SIG-M5 treated with dmso at 0.1 percent for 504 hours (cell line): ENCODE results near the gene UNC13D.

Experiments used
- DNase-seq: peaks from one replicate; lab custom pipeline; 2025; ENCODE audit not compliant: unreplicated experiment; lab: John Stamatoyannopoulos, UW

Gene UNC13D

DNA sequence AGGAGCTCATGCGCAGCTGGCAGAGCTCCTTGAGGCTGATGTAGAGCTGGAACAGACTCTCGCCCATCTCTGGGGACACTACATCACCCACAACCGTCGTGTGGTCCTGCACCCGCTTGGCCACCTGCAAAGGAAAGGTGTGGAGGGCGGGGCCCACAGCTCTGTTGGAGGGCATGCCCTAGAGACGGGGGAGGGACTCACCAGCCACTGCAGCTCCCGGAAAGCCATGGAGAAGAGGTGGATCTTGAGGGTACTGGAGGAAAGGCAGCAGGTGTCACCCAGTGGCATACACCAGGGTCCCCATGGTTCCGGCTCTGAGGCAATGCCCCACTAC, 8.6 kb downstream of the UNC13D start:
- no peak for DNase-seq

DNA sequence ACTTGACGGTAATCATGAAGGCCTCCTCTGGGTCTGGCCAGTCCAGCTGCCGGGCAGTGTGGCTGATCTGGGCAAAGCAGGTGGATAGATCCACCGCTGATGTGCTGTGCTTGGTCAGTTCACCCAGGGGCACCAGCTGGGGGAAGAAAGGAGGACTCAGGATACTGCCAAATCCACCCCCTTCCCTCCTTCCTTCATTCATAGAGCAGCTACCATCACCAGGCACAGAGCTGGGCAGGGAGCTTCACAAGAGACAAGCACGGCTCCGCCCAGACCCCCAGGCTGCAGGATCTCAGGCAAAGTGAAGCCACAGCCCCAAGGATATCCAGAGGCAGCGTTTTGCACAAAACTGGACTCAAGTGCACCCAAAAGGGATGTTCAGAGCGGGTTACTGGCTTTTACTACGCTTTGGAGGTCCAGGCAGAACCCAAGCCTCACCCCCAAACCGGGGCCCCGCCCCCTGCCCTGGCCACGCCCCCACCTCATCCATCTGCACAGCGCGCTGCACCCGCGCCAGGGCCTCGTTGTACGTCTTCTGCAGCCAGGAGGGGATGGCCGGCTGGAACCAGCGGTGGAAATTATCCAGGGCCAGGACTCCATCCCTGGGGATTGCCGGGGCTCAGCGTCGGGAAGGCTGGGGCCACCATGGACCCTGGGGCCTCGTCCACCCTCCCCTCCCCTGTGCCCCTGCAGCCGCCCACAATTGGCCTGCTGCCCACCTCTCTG, 9.1 kb downstream of the UNC13D start:
- no peak for DNase-seq

DNA sequence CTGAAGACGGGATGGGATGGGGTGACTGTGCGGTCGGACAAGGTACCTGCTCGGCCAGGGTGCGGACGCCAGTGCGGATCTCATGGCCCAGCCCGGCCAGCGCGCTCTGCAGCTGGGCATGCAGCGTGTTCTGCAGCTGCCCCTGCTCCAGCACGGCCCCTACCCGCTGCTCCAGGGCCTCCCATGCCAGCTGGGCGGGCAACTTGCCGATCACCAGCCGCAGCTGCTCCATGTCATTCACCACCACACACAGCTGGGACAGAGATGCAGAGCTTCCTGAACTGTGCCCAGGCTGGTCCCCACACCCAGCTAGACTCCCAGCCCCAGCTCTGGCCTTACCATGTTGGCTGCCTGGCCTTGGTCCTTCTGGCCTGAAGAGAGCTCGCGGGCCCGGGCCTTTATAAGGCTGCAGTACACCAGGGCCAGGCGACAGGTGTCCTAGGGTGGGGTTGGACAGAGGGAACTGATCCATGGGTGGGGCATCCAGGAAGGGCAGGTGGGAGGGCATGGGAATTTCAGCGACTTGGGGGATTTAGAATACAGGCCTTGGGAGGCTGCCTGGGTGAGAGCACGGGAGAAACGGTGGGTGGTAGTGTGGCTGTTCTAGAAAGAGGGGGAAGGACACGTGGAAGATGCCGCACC, 9.8 kb downstream of the UNC13D start:
- DNase-seq: no peak

DNA sequence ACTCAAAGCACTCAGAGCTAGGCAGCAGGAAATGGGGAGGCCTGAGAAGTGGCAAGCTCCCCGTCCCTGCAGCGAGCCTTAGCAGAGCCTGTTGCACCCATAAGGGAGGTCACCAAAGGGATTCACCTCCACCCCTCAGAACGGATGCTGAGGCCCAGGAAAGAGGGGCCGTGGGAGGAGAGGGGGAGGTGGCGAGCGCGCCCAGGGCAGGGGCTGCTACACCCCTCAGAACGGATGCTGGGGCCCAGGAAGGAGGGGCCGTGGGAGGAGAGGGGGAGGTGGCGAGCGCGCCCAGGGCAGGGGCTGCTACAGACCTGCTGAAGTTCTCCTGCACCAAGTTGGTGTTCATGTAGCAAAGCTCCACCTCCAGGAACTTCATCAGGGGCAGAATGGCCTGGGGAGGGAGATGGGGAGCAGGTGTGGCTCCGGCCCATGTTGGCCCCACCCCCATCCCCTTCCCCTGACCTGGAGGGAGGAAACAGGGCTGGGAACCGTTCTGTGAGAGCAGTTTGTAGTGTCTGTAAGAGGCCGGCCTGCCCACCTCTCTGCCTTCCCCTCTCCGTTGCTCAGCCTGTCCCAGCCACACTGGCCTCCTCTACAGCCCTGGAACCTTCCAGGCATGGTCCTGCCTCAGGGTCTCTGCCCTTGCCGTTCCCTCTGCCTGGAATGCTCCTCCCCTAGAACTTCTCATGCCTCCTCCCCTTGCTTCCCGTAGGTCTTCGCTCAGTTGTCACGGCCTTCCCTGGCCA, 11.4 kb downstream of the UNC13D start:
- no peak for DNase-seq

DNA sequence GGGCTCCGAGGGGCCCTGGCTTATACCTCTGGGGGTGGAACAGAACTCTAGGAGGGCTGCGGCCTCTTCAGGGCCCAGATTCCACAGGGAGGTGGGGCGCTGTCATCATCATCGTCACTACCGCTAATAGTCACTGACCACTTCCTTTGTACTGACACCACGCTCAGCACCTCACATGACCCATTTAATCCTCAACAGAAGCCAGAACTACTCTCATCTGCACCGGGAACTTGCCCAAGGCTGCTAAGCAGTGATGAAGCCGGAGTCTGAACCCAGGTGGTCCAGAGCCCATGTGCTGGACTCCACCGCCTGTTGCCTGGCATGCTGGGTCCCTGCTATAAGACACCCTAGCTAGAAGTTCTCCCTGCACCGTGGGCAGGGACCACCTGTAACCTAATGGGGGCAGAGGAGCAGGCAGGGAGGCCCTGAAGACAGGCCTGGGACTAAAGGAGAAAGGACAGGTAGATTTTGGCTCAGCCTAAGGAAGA, 12.0 kb downstream of the UNC13D start:
- DNase-seq: no peak

DNA sequence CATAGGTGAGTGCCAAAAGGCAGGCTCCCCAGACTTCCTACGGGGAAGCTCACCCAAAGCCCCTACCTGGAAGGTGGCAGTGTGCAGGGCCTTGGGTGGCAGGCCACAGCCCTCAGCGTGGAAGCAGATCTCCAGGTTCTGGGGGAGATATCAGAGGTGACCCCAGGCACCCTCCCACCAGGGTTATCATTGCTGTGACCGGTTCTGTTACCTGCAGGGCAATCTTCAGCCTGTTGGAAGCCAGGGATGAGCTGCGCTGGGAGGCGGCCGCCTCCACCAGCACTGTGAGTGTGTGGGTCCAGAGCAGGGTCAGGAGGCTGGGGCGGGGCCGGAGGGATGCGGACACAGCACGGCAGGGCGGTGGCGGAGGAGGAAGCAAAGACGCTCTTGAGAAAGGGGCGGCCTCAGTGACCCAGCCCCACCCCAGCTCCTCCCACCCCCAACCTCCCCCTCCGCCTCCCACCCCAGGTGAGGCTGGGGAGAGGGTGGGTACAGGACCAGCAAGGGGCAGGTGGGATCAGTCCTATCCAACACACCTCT, 13.1 kb downstream of the UNC13D start:
- no peak for DNase-seq

DNA sequence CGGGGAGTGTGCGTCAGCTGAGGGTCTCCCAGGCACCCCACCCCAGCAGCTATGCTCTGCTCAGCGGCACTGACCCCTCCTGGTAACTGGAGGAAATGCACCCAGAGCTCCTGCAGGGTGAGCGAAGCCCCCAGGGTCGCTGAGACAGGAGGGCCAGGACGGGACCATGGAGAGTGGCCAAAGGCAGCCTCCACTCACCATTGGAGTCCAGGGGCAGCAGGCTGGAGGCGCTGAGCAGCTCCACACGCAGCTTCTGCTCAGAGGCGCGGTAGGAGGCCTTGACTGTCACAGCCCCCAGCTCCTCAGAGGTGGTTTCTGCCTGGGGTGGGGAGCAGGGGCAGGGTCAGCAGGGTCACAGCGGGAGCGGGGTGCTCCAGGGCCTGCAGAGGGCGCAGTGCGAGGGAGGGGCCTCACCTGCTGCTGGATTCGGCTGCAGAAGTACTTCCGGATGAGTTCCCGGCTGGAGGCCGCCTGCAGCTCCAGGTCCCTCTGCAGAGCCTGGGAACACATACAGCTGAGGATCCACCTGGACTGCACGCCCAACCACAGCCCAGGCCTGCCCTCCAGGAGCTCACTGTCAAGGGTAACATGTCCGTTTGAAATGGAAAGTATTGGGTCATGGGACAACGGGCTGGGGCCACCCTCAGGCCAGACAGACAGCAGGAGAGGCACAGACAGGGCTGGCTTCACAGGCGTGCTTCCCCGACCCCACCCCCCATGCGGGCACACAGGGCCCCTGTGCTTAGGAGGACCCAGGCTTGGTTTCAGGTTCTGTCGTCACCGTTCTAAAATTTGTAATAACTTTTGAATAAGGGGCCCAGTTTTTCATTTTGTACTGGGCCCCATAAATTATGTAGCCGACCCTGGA, 13.8 kb downstream of the UNC13D start:
- no peak for DNase-seq

DNA sequence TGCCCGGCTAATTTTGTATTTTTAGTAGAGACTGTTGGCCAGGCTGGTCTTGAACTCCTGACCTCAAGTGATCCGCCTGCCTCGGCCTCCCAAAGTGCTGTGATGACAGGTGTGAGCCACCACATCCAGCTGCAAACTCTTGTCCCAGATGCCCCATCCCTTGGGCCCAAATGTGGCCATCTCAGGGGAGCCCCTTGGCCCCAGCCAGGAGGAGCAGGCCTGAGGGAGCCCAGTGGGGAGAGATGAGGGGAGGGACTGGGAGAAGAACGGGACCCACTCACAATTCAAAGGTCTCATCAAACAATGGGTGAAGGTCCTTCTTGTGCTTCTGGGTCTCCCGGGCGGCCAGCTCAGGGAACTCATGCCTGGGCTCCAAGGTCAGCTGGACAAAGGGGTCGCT, 14.5 kb downstream of the UNC13D start:
- no peak for DNase-seq

DNA sequence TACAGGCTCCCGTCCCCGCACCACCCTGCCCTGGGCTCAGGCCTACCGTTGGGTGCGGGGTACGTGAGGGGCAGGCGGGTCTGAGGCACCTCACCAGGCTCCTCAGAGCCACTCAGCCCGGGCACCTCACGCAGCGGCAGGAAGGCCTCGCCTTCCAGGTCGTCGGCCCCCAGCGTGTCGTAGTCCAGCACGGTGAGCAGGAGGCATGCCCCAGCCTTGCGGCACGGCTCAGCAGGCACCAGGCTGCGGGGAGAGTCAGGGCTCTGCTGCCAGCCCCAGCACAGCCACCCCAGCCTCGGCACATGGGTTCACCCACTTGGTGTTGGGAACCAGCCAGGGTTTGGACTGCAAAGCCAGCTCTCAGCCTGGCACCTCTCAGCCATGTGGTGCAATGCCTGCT, 15.5 kb downstream of the UNC13D start:
- no peak for DNase-seq

DNA sequence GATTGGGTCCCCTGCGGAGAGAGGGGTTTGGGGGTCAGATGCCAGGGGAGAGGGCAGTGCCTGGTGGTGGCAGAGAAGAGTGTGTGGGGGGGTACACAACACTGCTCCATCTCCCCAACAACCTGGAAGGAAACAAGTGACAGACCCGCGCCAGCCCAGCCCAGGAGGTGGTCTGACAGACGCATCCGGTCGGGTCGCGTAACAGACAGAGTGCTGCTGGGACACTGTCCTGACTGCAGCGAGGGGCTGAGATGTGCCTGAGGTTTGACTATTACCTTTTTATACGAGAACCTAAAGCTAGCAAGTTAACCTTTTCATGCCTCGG, 16.2 kb downstream of the UNC13D start:
- no peak for DNase-seq

DNA sequence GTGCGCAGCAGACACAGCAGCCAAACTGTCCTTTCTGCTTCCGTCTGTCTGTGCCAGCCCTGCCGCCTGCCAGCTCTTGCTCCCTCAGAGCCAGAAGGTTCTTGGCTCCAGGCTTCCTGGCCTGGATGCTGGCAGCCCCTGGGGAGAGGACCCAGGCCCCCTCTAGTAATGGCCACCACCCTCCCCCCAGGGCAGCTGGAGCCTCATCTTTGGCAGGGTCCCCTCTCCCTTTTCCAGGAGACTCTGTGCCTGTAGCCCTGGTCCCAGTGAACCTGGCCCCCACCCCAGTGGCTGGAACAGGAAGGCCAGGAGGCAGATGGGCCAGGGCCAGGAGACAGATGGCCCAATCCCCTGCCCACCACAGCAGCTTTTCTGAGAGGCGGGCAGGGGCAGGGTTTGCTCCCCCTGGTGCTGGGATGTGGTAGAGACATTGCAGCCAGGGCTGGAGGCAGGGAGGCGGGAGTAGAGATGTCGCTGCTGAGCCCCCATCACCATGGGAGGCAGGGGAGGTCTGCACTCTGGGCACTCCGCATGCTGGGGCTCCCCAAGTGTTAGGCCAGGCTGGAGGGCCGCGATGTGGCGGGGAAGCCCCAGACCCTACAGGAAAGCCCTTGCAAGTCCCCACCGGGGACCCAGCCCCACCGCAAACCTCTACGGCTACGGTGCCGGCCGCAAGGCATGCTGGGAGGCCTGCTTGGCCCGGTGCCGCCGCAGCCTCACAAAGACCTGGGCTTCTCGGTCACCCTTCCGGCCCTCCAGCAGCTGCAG, 16.7 kb downstream of the UNC13D start:
- no peak for DNase-seq

DNA sequence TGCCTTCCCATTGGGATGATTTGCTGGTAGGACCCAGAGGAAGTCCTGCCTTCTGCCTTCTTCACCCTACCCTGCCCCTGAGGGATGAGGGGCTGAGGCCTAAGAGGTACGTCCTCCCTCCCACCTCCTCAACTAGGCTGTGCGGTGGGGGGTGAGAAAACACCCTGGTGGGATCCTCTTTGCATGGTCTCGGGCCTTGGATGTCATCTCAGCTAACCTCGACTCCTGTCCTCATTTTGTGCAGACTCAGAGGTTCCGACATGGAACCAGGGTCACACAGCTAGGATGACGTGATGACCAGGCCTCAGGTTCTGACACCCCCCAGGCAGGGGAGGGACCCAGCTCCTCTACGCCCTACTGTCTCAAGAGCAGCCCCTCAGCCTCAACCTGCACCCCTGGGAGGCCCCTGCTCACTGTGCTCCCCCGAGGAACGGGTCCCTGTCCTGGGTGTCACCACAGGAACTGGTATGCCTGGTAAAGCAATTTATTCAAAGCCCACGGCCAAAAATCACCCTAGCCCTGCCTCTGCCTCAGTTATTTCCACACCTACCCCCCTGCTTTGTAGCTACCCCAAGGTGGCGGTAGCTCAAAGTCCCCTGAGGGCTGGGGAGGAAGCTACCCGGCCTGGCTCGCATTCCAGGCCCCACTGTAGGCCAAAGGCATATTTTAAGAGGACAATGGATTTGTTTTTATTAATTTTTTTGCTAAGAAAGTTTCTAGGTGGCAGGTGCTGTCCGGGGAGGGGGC, 17.5 kb downstream of the UNC13D start:
- DNase-seq: no peak

DNA sequence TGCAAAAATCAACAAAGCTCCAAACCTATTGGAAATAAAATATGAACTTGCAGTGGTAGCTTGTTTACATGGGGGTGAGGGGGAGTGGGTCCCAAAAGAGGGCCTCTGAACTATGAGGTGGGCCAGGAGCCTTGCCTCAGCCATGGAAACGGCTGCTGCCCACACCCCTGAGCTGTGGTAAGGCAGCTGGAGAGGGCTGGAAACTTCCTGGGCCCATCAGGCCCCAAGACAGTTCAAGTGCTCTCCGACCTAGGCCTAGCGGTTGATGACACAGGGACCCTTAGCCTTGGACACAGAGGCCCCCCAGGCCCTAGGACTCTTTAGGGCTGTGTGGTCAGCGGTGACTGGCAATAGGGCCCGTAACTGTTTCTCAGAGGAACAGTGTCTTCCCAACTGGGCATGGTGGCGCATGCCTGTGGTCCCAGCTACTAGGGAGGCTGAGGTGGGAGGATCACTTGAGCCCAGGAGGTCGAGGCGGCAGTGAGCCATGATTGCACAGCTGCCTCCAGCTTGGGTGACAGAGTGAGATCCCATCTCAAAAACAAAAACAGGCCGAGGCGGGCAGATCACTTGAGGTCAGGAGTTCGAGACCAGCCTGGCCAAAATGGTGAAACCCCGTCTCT, 18.3 kb downstream of the UNC13D start:
- DNase-seq: no peak

DNA sequence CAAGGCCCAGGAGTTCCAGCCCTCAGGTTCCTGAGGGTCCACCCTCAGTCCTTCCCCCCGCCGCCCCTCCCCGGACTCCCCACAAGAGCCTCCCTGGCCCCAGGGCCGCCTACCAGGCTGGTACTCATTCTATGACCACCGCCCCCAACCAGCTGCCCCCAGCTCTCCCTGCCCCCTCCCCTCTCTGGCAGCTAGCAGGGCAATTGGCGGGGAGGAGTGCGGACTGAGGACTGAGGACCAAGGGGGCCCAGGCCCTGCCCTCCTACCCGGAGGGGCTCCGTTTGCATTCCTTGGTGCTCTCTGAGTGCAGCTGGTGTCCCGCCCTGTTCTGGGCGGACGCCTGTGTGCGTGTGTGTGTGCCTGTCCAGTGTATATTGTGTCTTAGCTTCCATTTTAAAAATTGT, 19.1 kb downstream of the UNC13D start:
- DNase-seq: no peak

DNA sequence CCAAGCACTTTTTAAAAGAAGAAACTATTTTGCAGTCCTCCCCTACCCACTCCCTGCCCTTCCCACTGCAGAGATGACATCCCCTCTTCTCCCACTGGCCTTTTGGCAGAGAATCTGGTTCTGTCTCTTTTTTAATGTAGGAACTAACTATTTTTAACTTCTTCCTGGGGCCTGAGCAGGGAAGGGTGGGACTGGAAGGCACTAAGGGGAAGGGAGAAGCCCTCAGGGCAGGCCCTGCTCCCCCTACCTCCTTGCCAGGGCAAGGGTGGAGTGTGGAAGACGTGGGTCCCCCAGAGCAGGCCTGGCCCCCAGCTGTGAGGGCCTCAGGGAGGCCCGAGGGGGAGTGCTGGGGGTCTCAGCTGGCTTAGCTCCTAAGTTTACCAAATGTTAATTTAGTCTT, 19.5 kb downstream of the UNC13D start:
- no peak for DNase-seq

DNA sequence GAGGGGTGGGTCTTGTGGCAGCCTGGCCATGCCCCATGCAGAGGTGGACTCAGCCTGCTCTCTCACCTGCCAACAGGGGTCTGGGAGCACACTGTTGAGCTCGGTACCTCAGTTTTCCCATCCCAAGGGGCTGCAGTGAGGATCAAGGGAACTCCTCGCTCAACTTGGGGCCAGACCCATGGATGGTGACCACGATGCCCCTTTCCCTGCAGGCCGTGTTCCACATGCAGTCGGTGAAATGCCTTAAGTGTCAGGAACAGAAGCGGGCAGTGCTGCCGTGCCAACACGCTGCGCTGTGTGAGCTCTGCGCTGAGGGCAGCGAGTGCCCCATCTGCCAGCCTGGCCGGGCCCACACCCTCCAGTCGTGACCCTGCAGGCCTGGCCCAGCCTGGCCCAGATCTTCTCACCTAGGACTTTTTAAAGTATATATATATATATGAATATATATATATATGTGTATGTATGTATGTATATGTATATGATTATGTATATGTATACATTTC, 20.1 kb downstream of the UNC13D start:
- no peak for DNase-seq

DNA sequence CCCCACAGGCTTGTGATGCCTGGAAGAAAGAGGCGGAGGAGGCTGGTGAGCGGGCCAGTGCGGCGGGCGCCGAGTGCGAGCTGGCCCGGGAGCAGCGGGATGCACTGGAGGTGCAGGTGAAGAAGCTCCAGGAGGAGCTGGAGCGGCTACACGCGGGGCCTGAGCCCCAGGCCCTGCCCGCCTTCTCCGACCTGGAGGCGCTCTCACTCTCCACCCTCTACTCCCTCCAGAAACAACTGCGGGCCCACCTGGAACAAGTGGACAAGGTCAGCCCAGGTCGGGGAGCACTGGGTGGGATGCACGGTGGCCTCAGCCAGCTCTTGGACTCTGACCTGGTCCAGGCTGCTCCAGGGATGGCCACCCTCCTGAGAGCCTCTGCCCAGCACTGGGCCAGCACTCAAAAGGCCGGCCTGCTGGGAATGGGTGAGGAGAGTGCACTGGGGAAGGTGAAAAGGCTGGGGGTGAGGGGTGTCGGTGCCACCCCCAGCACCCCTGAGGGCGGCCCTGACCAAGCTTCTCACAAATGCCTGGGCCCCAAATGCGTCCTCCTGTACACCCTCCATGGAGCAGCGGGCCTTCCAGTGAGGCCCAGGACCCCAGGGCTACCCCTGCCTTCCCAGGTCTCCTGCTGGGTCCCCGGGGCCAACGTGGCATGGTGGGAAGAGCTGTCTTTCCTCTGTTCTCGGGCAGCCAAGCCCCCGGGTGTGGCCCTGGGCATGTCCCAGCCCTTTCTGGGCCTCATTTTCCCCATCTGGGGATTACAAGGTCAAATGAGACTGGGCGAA, 20.8 kb downstream of the UNC13D start:
- DNase-seq: no peak

DNA sequence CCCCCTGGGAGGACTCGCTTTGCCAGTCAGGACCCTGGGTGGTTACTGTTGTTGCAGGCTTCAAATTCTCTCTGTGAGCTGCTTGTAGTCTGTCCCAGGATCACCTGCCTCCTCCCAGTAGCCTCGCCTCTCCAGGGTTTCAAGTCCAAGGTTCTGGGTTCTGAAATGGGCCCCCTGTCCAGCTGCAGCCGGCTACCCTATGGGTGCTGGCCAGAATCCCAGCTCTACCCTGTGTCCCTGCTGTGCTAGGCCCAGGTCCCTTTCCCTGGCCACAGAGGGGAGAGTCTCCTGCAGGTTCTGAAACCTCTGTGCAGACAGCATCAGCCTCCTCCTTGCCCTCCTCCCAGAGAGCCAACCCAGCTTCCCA, 21.4 kb downstream of the UNC13D start:
- no peak for DNase-seq
